ENCODE measurements around the gene PFKL.

The PFKL gene

DNA sequence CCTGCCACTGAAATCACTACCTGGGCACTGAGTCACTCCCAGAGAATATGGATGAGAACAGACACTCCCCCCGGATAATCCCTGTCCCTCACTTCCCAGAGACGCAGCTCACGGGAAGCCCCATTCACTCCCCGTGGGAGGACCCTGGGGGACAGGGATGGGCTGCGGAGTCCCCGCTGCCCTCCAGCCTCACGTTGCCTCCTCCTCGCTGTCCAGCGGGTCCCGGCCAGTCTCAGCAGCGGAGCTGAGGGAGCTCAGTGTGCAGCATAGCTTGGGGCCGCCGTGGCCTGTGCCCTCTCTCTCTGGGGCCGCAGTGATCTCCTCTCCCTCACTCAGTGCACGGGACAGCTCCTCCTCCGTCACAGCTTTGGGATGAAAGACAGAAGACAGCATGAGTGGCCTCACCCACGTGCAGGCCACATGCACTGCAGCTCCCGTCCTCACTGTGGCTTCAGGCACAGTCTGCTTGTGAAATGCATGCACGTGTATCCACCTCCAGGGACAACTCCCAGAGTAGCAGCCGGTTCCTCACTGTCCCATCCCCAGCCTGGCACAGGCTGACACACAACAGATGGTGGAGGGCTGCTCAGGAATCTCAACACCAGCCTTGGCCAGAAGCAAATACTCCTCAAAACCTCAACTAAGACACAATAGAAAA lies 31.9 kb downstream of the PFKL start:
- no peak for ATAC-seq (ENCODE audit: insufficient read depth, low read depth)
- Histone ChIP-seq H2AFZ (ENCODE audit: low read depth, low read length) (no peak overlapping the region), H4K20me1 (ENCODE audit: insufficient read depth, low read length) (peaks cover 28% of the 10 kb centered on the region), H3K9me3 (ENCODE audit: insufficient read depth, low read length, severe bottlenecking) (no peaks in the 10 kb centered on the region), H3K4me1 (ENCODE audit: insufficient read depth, low read length) (no peaks in the 10 kb centered on the region), H3K27ac (ENCODE audit: low read length) (no peak overlapping the region), H3K4me3 (ENCODE audit: low read depth in 1 of 2, low read length in 2 of 2) (no peak overlapping the region), H3K4me2 (ENCODE audit: insufficient read depth, low read length) (no peak overlapping the region), H3K79me2 (ENCODE audit: insufficient read depth, low read length) (no peaks in the 10 kb centered on the region), H3K27me3 (ENCODE audit: insufficient read depth, low read length, poor library complexity) (no peaks in the 10 kb centered on the region), H3K36me3 (ENCODE audit: insufficient read depth, low read length) (peaks cover 55% of the 10 kb centered on the region), H3K9ac (ENCODE audit: low read depth, low read length) (no peak overlapping the region)
- DNase-seq, result no peak
- no peak for TF ChIP-seq EZH2 (IDR thresholded peaks at IDR 0.05; ENCODE audit: borderline replicate concordance, low read depth, low read length, severe bottlenecking)
- TF ChIP-seq, protein P1, sequence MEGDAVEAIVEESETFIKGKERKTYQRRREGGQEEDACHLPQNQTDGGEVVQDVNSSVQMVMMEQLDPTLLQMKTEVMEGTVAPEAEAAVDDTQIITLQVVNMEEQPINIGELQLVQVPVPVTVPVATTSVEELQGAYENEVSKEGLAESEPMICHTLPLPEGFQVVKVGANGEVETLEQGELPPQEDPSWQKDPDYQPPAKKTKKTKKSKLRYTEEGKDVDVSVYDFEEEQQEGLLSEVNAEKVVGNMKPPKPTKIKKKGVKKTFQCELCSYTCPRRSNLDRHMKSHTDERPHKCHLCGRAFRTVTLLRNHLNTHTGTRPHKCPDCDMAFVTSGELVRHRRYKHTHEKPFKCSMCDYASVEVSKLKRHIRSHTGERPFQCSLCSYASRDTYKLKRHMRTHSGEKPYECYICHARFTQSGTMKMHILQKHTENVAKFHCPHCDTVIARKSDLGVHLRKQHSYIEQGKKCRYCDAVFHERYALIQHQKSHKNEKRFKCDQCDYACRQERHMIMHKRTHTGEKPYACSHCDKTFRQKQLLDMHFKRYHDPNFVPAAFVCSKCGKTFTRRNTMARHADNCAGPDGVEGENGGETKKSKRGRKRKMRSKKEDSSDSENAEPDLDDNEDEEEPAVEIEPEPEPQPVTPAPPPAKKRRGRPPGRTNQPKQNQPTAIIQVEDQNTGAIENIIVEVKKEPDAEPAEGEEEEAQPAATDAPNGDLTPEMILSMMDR (IDR thresholded peaks at IDR 0.05; ENCODE audit: borderline replicate concordance, extremely low read depth, low read length, poor library complexity, severe bottlenecking), result no peak

DNA sequence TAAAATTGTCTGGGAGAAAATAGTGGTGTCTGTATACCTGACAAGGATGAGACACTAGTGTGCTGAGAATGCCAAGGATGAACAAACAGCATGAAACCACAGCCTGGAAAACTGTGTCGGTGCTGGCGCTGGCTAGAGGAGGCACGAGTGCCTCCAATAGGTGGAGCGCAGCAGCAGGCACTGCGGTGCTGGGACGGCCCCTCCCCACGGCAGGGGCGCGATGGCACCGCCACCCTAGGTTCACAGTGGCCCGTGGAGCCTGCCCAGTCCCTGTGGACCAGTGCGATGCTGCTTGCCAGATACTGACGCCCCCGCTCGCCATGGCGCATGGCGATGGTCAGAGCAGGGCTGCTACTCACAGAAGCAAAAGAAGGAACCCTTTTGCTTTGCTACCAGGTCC lies 32.5 kb downstream of the PFKL start:
- DNase-seq (no peak), ATAC-seq (ENCODE audit: insufficient read depth, low read depth) (no peak)
- Histone ChIP-seq H4K20me1 (ENCODE audit: insufficient read depth, low read length) (peaks cover 23% of the 10 kb centered on the region), H3K4me3 (ENCODE audit: low read depth in 1 of 2, low read length in 2 of 2) (no peak overlapping the region), H3K4me2 (ENCODE audit: insufficient read depth, low read length) (no peak overlapping the region), H3K36me3 (ENCODE audit: insufficient read depth, low read length) (peaks cover 54% of the 10 kb centered on the region), H3K27me3 (ENCODE audit: insufficient read depth, low read length, poor library complexity) (no peaks in the 10 kb centered on the region), H3K9ac (ENCODE audit: low read depth, low read length) (no peak overlapping the region), H2AFZ (ENCODE audit: low read depth, low read length) (no peak overlapping the region), H3K9me3 (ENCODE audit: insufficient read depth, low read length, severe bottlenecking) (no peaks in the 10 kb centered on the region), H3K27ac (ENCODE audit: low read length) (no peak overlapping the region), H3K79me2 (ENCODE audit: insufficient read depth, low read length) (no peaks in the 10 kb centered on the region), H3K4me1 (ENCODE audit: insufficient read depth, low read length) (no peaks in the 10 kb centered on the region)
- no peak for TF ChIP-seq EZH2 (IDR thresholded peaks at IDR 0.05; ENCODE audit: borderline replicate concordance, low read depth, low read length, severe bottlenecking)
- TF ChIP-seq, protein P1 (IDR thresholded peaks at IDR 0.05; ENCODE audit: borderline replicate concordance, extremely low read depth, low read length, poor library complexity, severe bottlenecking), result no peak

DNA sequence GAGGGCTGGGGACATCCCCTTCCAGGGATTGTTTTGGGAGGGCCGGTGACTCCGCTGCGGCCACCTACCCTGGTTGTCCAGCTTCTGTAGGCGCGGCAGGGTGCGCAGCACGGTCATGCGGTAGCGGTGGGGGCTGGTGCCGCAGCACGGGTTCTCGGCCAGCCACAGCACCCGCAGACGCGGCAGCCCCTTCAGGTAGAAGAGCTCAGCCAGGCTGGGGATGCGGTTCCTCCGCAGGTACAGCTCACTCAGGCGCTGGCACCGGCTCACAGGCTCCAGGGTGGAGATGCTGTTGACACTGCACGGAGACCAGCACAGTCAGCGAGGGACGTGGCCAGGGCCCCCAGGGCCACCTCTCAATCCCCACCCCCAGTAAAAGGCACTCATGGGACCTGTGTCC lies 33.1 kb downstream of the PFKL start:
- no peaks in the 10 kb centered on the region for H3K27me3 ChIP-seq (ENCODE audit: insufficient read depth, low read length, poor library complexity)
- peaks cover 4% of the 10 kb centered on the region; the same call in 1 of the 2 replicates for H3K4me1 ChIP-seq (ENCODE audit: insufficient read depth, low read length)
- no peak overlapping the region for H3K4me3 ChIP-seq (ENCODE audit: low read depth in 1 of 2, low read length in 2 of 2)
- H3K9me3 ChIP-seq (ENCODE audit: insufficient read depth, low read length, severe bottlenecking), result no peaks in the 10 kb centered on the region
- no peaks in the 10 kb centered on the region for H3K79me2 ChIP-seq (ENCODE audit: insufficient read depth, low read length)
- no peak overlapping the region for H3K9ac ChIP-seq (ENCODE audit: low read depth, low read length)
- H3K27ac ChIP-seq (ENCODE audit: low read length), result no peak overlapping the region
- peaks cover 51% of the 10 kb centered on the region for H3K36me3 ChIP-seq (ENCODE audit: insufficient read depth, low read length)
- DNase-seq (no peak), ATAC-seq (ENCODE audit: insufficient read depth, low read depth) (no peak)
- peaks cover 23% of the 10 kb centered on the region for H4K20me1 ChIP-seq (ENCODE audit: insufficient read depth, low read length)
- TF ChIP-seq, protein P1 (IDR thresholded peaks at IDR 0.05; ENCODE audit: borderline replicate concordance, extremely low read depth, low read length, poor library complexity, severe bottlenecking), result no peak
- TF ChIP-seq EZH2 (IDR thresholded peaks at IDR 0.05; ENCODE audit: borderline replicate concordance, low read depth, low read length, severe bottlenecking), result no peak
- no peak overlapping the region for H3K4me2 ChIP-seq (ENCODE audit: insufficient read depth, low read length)
- H2AFZ ChIP-seq (ENCODE audit: low read depth, low read length), result no peak overlapping the region
